ENCODE results near the gene HSPB9. TPM values are rescaled to one million over a fixed set of nuclear protein-coding genes. Genes with fewer than 3 reads are reported as not detected.

HSPB9 gene
- total and polyA plus RNA-seq, 2 of the 8 experiments (the other 6 are each of a cell fraction or from before 2014, with no cell fraction given): 0.27 to 0.30 TPM

DNA sequence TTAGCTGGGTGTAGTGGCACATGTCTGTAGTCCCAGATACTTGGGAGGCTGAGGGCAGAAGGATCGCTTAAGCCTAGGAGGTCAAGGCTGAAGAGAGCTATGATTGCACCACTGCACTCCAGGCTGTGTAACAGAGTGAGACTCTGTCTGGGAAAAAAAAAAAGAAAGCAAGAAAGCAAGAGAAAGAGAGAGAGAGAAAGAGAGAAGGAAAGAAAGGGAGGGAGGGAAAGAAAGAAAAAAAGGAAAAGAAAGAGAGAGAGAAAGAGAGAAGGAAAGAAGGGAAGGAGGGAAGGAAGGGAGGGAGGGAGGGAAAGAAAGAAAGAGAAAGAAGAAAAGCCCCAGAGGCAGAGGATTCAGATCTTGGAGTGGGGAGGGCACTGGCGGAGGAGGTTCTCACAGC, 16.6 kb upstream of the HSPB9 start (continued):
- TF ChIP-seq, protein P1, sequence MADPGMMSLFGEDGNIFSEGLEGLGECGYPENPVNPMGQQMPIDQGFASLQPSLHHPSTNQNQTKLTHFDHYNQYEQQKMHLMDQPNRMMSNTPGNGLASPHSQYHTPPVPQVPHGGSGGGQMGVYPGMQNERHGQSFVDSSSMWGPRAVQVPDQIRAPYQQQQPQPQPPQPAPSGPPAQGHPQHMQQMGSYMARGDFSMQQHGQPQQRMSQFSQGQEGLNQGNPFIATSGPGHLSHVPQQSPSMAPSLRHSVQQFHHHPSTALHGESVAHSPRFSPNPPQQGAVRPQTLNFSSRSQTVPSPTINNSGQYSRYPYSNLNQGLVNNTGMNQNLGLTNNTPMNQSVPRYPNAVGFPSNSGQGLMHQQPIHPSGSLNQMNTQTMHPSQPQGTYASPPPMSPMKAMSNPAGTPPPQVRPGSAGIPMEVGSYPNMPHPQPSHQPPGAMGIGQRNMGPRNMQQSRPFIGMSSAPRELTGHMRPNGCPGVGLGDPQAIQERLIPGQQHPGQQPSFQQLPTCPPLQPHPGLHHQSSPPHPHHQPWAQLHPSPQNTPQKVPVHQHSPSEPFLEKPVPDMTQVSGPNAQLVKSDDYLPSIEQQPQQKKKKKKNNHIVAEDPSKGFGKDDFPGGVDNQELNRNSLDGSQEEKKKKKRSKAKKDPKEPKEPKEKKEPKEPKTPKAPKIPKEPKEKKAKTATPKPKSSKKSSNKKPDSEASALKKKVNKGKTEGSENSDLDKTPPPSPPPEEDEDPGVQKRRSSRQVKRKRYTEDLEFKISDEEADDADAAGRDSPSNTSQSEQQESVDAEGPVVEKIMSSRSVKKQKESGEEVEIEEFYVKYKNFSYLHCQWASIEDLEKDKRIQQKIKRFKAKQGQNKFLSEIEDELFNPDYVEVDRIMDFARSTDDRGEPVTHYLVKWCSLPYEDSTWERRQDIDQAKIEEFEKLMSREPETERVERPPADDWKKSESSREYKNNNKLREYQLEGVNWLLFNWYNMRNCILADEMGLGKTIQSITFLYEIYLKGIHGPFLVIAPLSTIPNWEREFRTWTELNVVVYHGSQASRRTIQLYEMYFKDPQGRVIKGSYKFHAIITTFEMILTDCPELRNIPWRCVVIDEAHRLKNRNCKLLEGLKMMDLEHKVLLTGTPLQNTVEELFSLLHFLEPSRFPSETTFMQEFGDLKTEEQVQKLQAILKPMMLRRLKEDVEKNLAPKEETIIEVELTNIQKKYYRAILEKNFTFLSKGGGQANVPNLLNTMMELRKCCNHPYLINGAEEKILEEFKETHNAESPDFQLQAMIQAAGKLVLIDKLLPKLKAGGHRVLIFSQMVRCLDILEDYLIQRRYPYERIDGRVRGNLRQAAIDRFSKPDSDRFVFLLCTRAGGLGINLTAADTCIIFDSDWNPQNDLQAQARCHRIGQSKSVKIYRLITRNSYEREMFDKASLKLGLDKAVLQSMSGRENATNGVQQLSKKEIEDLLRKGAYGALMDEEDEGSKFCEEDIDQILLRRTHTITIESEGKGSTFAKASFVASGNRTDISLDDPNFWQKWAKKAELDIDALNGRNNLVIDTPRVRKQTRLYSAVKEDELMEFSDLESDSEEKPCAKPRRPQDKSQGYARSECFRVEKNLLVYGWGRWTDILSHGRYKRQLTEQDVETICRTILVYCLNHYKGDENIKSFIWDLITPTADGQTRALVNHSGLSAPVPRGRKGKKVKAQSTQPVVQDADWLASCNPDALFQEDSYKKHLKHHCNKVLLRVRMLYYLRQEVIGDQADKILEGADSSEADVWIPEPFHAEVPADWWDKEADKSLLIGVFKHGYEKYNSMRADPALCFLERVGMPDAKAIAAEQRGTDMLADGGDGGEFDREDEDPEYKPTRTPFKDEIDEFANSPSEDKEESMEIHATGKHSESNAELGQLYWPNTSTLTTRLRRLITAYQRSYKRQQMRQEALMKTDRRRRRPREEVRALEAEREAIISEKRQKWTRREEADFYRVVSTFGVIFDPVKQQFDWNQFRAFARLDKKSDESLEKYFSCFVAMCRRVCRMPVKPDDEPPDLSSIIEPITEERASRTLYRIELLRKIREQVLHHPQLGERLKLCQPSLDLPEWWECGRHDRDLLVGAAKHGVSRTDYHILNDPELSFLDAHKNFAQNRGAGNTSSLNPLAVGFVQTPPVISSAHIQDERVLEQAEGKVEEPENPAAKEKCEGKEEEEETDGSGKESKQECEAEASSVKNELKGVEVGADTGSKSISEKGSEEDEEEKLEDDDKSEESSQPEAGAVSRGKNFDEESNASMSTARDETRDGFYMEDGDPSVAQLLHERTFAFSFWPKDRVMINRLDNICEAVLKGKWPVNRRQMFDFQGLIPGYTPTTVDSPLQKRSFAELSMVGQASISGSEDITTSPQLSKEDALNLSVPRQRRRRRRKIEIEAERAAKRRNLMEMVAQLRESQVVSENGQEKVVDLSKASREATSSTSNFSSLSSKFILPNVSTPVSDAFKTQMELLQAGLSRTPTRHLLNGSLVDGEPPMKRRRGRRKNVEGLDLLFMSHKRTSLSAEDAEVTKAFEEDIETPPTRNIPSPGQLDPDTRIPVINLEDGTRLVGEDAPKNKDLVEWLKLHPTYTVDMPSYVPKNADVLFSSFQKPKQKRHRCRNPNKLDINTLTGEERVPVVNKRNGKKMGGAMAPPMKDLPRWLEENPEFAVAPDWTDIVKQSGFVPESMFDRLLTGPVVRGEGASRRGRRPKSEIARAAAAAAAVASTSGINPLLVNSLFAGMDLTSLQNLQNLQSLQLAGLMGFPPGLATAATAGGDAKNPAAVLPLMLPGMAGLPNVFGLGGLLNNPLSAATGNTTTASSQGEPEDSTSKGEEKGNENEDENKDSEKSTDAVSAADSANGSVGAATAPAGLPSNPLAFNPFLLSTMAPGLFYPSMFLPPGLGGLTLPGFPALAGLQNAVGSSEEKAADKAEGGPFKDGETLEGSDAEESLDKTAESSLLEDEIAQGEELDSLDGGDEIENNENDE (IDR thresholded peaks at IDR 0.05; ENCODE audit: insufficient replicate concordance, low read length): no peak
- no peak for TF ChIP-seq CHD2 (IDR thresholded peaks at IDR 0.05; ENCODE audit: low read length)
- no peak for TF ChIP-seq RAD21 (IDR thresholded peaks at IDR 0.05 in 1 of 2, conservative IDR thresholded peaks at IDR 0.05 in 1 of 2; ENCODE audit: low read depth in 2 of 2, low read length in 2 of 2)
- TF ChIP-seq, protein P2, sequence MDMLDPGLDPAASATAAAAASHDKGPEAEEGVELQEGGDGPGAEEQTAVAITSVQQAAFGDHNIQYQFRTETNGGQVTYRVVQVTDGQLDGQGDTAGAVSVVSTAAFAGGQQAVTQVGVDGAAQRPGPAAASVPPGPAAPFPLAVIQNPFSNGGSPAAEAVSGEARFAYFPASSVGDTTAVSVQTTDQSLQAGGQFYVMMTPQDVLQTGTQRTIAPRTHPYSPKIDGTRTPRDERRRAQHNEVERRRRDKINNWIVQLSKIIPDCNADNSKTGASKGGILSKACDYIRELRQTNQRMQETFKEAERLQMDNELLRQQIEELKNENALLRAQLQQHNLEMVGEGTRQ (IDR thresholded peaks at IDR 0.05; ENCODE audit: low read length): no peak
- TF ChIP-seq TEAD4 (IDR thresholded peaks at IDR 0.05; ENCODE audit: low read depth, low read length): no peak
- no peak for TF ChIP-seq SAP30 (IDR thresholded peaks at IDR 0.05; ENCODE audit: insufficient read depth, insufficient replicate concordance, low read length)
- no peak for TF ChIP-seq TAF1 (IDR thresholded peaks at IDR 0.05; ENCODE audit: low read depth, low read length)

Data from H1 (cell line).